Endothelial cell of umbilical vein (primary cell): Measurements from ENCODE around the gene WDR49. TPM values are rescaled to one million over a fixed set of nuclear protein-coding genes. Genes with fewer than 3 reads are reported as not detected.

Experiments used
- BruUV-seq: library from RNA; stranded (reverse); fragments of 400-500 nt; replicated peaks from 2 replicates; lab custom pipeline; 2021; lab: Mats Ljungman, UMichigan
- CTCF ChIA-PET: fragments of 300-600, 350-600 bp; sonication (Branson Sonifier 250); formaldehyde crosslinking; loops from one replicate; lab custom pipeline; 2021; ENCODE audit warnings: antibody characterized with exemption, inconsistent platforms; lab: Charles Lee
- POLR2A ChIA-PET: fragments of 300-600, 350-600 bp; sonication (Branson Sonifier 250); formaldehyde crosslinking; loops from one replicate; lab custom pipeline; 2021; ENCODE audit warnings: antibody characterized with exemption, inconsistent platforms; lab: Charles Lee
- DNase-seq: peaks from one replicate; pipeline ENCODE4 v3.0.0-alpha.2; 2011; ENCODE audit warnings: low read depth, low spot score
- FAIRE-seq: peaks from 2 replicates; lab custom pipeline; 2011; peaks lifted over from hg19 to GRCh38; lab: Jason Lieb, UNC
- H2AFZ ChIP-seq: 2 replicates; pipeline ENCODE4 v1.6.0; 2012; ENCODE audit warnings: low read depth, low read length, control low read depth, inconsistent platforms
- H3K27ac ChIP-seq: 2 replicates; pipeline ENCODE4 v1.5.1; 2011; ENCODE audit warnings: low read depth, mild to moderate bottlenecking, control low read depth, low read length, moderate library complexity; ENCODE audit not compliant: insufficient read depth
- H3K27me3 ChIP-seq, 2 experiments: 2 replicates each; pipeline versions ENCODE4 v1.6.0 to v1.6.1; 2011; ENCODE audit warnings: low read length in 2 of 2, mixed read lengths in 1 of 2; ENCODE audit not compliant: control insufficient read depth in 2 of 2, insufficient read depth in 2 of 2
- H3K36me3 ChIP-seq, 2 experiments: 2 replicates in 1 of 2; 3 replicates in 1 of 2; pipeline ENCODE4 v1.5.1; 2011; ENCODE audit warnings: low read length in 2 of 2, mild to moderate bottlenecking in 1 of 2, moderate library complexity in 1 of 2; ENCODE audit not compliant: control insufficient read depth in 2 of 2, insufficient read depth in 2 of 2; ENCODE audit errors: extremely low read depth in 1 of 2
- H3K4me1 ChIP-seq: 3 replicates; pipeline ENCODE4 v1.5.1; 2011; ENCODE audit warnings: mild to moderate bottlenecking, low read length; ENCODE audit not compliant: control insufficient read depth, insufficient read depth; ENCODE audit errors: extremely low read depth
- H3K4me2 ChIP-seq: 2 replicates; pipeline ENCODE4 v1.6.1; 2011; ENCODE audit warnings: low read length, control low read depth, mixed read lengths; ENCODE audit not compliant: insufficient read depth
- H3K4me3 ChIP-seq, 3 experiments: fragments of 200-600 bp in 1 of 3; sonication (generic), shearing (Covaris generic) in 1 of 3; replicated peaks in 1 of 3; 2 replicates each; pipeline ENCODE4 v1.5.1; 2011 to 2016; ENCODE audit warnings: control low read depth in 3 of 3, low read length in 3 of 3, mild to moderate bottlenecking in 2 of 3, inconsistent platforms in 1 of 3, low read depth in 1 of 3, moderate library complexity in 1 of 3; ENCODE audit not compliant: insufficient read depth in 1 of 3
- H3K79me2 ChIP-seq: 2 replicates; pipeline ENCODE4 v1.6.0; 2012; ENCODE audit warnings: low read length, inconsistent platforms; ENCODE audit not compliant: control insufficient read depth, insufficient read depth
- H3K9ac ChIP-seq: replicated peaks from 2 replicates; pipeline ENCODE3; 2011; ENCODE audit warnings: low read length, control low read depth; ENCODE audit not compliant: insufficient read depth; ENCODE audit errors: extremely low read depth
- H3K9me1 ChIP-seq: replicated peaks from 3 replicates; pipeline ENCODE4 v1.6.0; 2011; ENCODE audit warnings: mild to moderate bottlenecking, low read length; ENCODE audit not compliant: control insufficient read depth, insufficient read depth; ENCODE audit errors: extremely low read depth
- H3K9me3 ChIP-seq: replicated peaks from 2 replicates; pipeline ENCODE4 v1.5.1; 2012; ENCODE audit warnings: low read length, inconsistent platforms; ENCODE audit not compliant: control insufficient read depth, insufficient read depth
- H4K20me1 ChIP-seq: replicated peaks from 2 replicates; pipeline ENCODE3; 2011; ENCODE audit warnings: mild to moderate bottlenecking, low read length; ENCODE audit not compliant: control insufficient read depth, insufficient read depth; ENCODE audit errors: extremely low read depth
- EZH2 ChIP-seq: IDR thresholded peaks from 2 replicates; pipeline ENCODE4 v1.6.1; 2012; ENCODE audit warnings: borderline replicate concordance, low read depth, mild to moderate bottlenecking, moderate library complexity, low read length, inconsistent platforms; ENCODE audit not compliant: severe bottlenecking
- FOS ChIP-seq: IDR thresholded peaks from 2 replicates; pipeline ENCODE4 v1.6.1; 2011; ENCODE audit warnings: mild to moderate bottlenecking, low read length, moderate library complexity, borderline replicate concordance; ENCODE audit not compliant: insufficient read depth
- MYC ChIP-seq: IDR thresholded peaks from one replicate; pipeline ENCODE4 v1.6.1; 2011; ENCODE audit warnings: mild to moderate bottlenecking, low read depth, low read length
- POLR2A ChIP-seq: IDR thresholded peaks from 2 replicates; pipeline ENCODE4 v1.6.1; 2012; ENCODE audit warnings: low read depth, mild to moderate bottlenecking, control low read depth, low read length
- POLR2AphosphoS5 ChIP-seq: IDR thresholded peaks from 2 replicates; pipeline ENCODE4 v1.6.1; 2012; ENCODE audit warnings: low read depth, mild to moderate bottlenecking, control low read depth, low read length, moderate library complexity; ENCODE audit not compliant: insufficient read depth
- dilution Hi-C: fragments of 300-500 bp; cut with MboI; formaldehyde crosslinking; loops from one replicate; pipeline ENCODE4 v1.15.0; 2019; ENCODE audit warnings: low sequenced_read_pairs; ENCODE audit not compliant: extremely low pct_ligation_motif_present
- intact Hi-C: fragments of 100-400 bp; cut with micrococcal nuclease; formaldehyde crosslinking; loops from one replicate; pipeline ENCODE4 v1.10.0; 2022
- polyA plus RNA-seq, 4 experiments: library from polyadenylated mRNA; depleted of rRNA in 3 of 4; stranded (reverse) in 3 of 4; unstranded in 1 of 4; fragments of >200 nt; gene quantifications; 2 replicates each; pipeline versions ENCODE4 v1.2.1 to v1.2.3, GENCODE V29; 2011 to 2012; ENCODE audit warnings: missing spikeins in 1 of 4
- total RNA-seq: library from RNA; stranded (reverse); gene quantifications from 2 replicates; pipeline ENCODE4 v1.2.3, GENCODE V29; 2021
- TF ChIP-seq, protein P1 (sequence below), 2 donors: IDR thresholded peaks; 1 replicate in 1 of 2; 2 replicates in 1 of 2; pipeline ENCODE4 v1.5.1; 2011; ENCODE audit warnings: low read length in 2 of 2, mild to moderate bottlenecking in 2 of 2, moderate library complexity in 2 of 2, control low read depth in 1 of 2, inconsistent platforms in 1 of 2, low read depth in 1 of 2; ENCODE audit not compliant: insufficient read depth in 1 of 2; ENCODE audit errors: extremely low read depth in 1 of 2
- TF ChIP-seq, protein P2 (sequence below): IDR thresholded peaks from 2 replicates; pipeline ENCODE4 v1.6.1; 2011; ENCODE audit not compliant: insufficient read depth, insufficient read length

Gene WDR49
- total and polyA plus RNA-seq, 2 donors (not counting 3 experiments of a cell fraction or from before 2014, with no cell fraction given) = not detected

DNA sequence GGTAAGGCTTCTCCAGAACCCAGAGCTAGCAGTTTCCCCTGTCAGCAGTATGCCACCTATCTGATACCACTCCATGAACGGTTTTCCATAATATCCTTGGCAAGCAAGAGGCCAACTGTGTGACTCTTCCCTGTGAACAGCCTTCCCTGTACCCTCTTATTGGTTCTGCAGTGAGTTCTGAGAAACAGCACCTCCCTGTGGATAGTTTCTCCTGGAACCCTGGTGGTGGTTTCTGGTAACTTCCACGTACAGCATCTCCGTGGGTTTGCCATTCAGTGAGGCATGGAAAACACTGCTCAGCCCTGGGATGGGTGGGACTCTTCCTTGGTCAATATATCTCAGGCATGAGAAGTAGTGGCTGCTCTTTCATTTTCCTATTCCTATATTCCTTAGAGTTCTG, 160.5 kb downstream of the WDR49 start:
- no peaks in the 10 kb centered on the region for H3K9me1 ChIP-seq
- ChIA-PET POLR2A (no interaction called here), CTCF (no interaction called here)
- no peak overlapping the region for H2AFZ ChIP-seq
- intact Hi-C loops (no loop called here), dilution Hi-C loops (no loop called here)
- H3K4me1 ChIP-seq = no peaks in the 10 kb centered on the region
- H3K27me3 ChIP-seq = no peaks in the 10 kb centered on the region
- TF ChIP-seq, protein P1, sequence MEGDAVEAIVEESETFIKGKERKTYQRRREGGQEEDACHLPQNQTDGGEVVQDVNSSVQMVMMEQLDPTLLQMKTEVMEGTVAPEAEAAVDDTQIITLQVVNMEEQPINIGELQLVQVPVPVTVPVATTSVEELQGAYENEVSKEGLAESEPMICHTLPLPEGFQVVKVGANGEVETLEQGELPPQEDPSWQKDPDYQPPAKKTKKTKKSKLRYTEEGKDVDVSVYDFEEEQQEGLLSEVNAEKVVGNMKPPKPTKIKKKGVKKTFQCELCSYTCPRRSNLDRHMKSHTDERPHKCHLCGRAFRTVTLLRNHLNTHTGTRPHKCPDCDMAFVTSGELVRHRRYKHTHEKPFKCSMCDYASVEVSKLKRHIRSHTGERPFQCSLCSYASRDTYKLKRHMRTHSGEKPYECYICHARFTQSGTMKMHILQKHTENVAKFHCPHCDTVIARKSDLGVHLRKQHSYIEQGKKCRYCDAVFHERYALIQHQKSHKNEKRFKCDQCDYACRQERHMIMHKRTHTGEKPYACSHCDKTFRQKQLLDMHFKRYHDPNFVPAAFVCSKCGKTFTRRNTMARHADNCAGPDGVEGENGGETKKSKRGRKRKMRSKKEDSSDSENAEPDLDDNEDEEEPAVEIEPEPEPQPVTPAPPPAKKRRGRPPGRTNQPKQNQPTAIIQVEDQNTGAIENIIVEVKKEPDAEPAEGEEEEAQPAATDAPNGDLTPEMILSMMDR (IDR thresholded peaks at IDR 0.05; ENCODE audit: extremely low read depth in 1 of 2, insufficient read depth in 1 of 2, low read depth in 1 of 2, low read length in 2 of 2) = no peak
- no peak for TF ChIP-seq FOS
- TF ChIP-seq, protein P2, sequence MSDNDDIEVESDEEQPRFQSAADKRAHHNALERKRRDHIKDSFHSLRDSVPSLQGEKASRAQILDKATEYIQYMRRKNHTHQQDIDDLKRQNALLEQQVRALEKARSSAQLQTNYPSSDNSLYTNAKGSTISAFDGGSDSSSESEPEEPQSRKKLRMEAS = no peak
- FAIRE-seq (no peak), DNase-seq (no peak)
- no peaks in the 10 kb centered on the region for H3K79me2 ChIP-seq
- no peaks in the 10 kb centered on the region for H3K36me3 ChIP-seq
- H3K9ac ChIP-seq = no peak overlapping the region
- no peak overlapping the region for H3K4me2 ChIP-seq
- no peak overlapping the region for H3K4me3 ChIP-seq
- no TSS peak for BruUV-seq
- H3K27ac ChIP-seq = no peak overlapping the region
- H3K9me3 ChIP-seq = no peaks in the 10 kb centered on the region
- no peaks in the 10 kb centered on the region for H4K20me1 ChIP-seq

DNA sequence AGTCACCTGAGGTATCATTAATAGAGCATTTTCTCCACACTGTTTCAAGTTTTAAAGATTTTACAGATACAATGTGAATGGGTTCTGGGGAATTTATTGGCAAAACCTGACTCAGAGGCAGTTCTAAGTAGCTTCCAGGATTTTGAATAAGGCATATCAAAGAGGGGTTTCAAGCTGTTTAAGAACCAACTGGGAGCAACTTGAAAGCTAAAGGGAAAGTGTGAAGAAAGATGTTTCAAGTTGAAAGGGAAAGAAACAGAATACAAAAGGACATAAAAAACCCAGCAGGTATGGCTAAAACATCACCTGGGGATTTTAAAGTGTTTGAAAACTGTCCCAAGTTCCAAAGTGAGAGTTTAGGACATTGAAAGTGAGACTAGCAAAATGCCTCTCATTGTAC, 162.1 kb downstream of the WDR49 start:
- no peaks in the 10 kb centered on the region for H3K9me3 ChIP-seq
- no peaks in the 10 kb centered on the region for H3K9me1 ChIP-seq
- no peak overlapping the region for H3K27ac ChIP-seq
- ChIA-PET POLR2A (no interaction called here), CTCF (no interaction called here)
- no peaks in the 10 kb centered on the region for H3K27me3 ChIP-seq
- dilution Hi-C loops (no loop called here), intact Hi-C loops (no loop called here)
- DNase-seq = no peak
- no peak overlapping the region for H3K4me3 ChIP-seq
- no peaks in the 10 kb centered on the region for H3K36me3 ChIP-seq
- no peaks in the 10 kb centered on the region for H4K20me1 ChIP-seq
- TF ChIP-seq FOS (no peak), MYC (no peak), EZH2 (no peak), POLR2A (no peak), POLR2AphosphoS5 (no peak)
- no TSS peak for BruUV-seq
- H3K4me1 ChIP-seq = no peaks in the 10 kb centered on the region
- no peaks in the 10 kb centered on the region for H3K79me2 ChIP-seq
- no peak for FAIRE-seq
- no peak overlapping the region for H3K4me2 ChIP-seq
- no peak overlapping the region for H2AFZ ChIP-seq
- H3K9ac ChIP-seq = no peak overlapping the region
